OCI-LY7 (cell line): ENCODE results near the gene MRPL53. TPM values are rescaled to one million over a fixed set of nuclear protein-coding genes. Genes with fewer than 3 reads are reported as not detected.

Experiments
- BruUV-seq: library from RNA; stranded (reverse); fragments of 400-500 nt; replicated peaks from 2 replicates; lab custom pipeline; 2021; lab: Mats Ljungman, UMichigan
- CTCF ChIA-PET: fragments of 300-600 bp; sonication (Branson Sonifier 250); formaldehyde crosslinking; loops from one replicate; lab custom pipeline; 2022; ENCODE audit warnings: antibody characterized with exemption; ENCODE audit not compliant: unreplicated experiment; lab: Charles Lee
- POLR2A ChIA-PET: fragments of 300-600 bp; sonication (Branson Sonifier 250); formaldehyde crosslinking; loops from one replicate; lab custom pipeline; 2022; ENCODE audit warnings: antibody characterized with exemption; lab: Charles Lee
- DNase-seq: peaks from one replicate; pipeline ENCODE4 v3.0.0-alpha.2; 2015; ENCODE audit warnings: low spot score
- H2AFZ ChIP-seq: fragments of 200-600 bp; sonication (generic), shearing (Covaris generic); 2 replicates; pipeline ENCODE4 v1.6.1; 2014; ENCODE audit warnings: mild to moderate bottlenecking, antibody characterized with exemption, low read length, moderate library complexity
- H3K27ac ChIP-seq: fragments of 200-600 bp; sonication (generic); 2 replicates; pipeline ENCODE4 v1.5.1; 2014; ENCODE audit warnings: mixed run types, low read depth, mild to moderate bottlenecking, moderate library complexity, low read length, inconsistent platforms; ENCODE audit not compliant: poor library complexity, severe bottlenecking
- H3K36me3 ChIP-seq: fragments of 200-600 bp; sonication (generic); 2 replicates; pipeline ENCODE4 v1.6.1; 2014; ENCODE audit warnings: mild to moderate bottlenecking, antibody characterized with exemption, low read length, moderate library complexity, mixed read lengths; ENCODE audit not compliant: insufficient read depth
- H3K4me1 ChIP-seq: fragments of 200-600 bp; sonication (generic); 2 replicates; pipeline ENCODE4 v1.5.1; 2014; ENCODE audit warnings: mild to moderate bottlenecking, low read length; ENCODE audit not compliant: insufficient read depth, poor library complexity, severe bottlenecking
- H3K4me2 ChIP-seq: fragments of 200-600 bp; sonication (generic); 2 replicates; pipeline ENCODE4 v1.6.1; 2014; ENCODE audit warnings: mild to moderate bottlenecking, low read length
- H3K4me3 ChIP-seq: fragments of 200-600 bp; sonication (generic); 2 replicates; pipeline ENCODE4 v1.5.1; 2014; ENCODE audit warnings: mild to moderate bottlenecking, low read depth, low read length; ENCODE audit not compliant: poor library complexity, severe bottlenecking
- H3K79me2 ChIP-seq: fragments of 200-600 bp; sonication (generic); 2 replicates; pipeline ENCODE4 v1.6.1; 2016; ENCODE audit warnings: low read depth, mild to moderate bottlenecking, low read length, moderate library complexity, mixed read lengths; ENCODE audit not compliant: insufficient read depth
- H3K9me2 ChIP-seq: fragments of 200-600 bp; sonication (generic); 2 replicates; pipeline ENCODE4 v1.6.1; 2016; ENCODE audit warnings: mild to moderate bottlenecking, low read length, mixed read lengths; ENCODE audit not compliant: insufficient read depth
- H3K9me3 ChIP-seq: fragments of 200-600 bp; sonication (generic); 2 replicates; pipeline ENCODE4 v1.6.1; 2014; ENCODE audit warnings: mild to moderate bottlenecking, mixed run types, low read length, mixed read lengths
- H4K20me1 ChIP-seq: fragments of 200-600 bp; sonication (generic); 2 replicates; pipeline ENCODE4 v1.6.1; 2014; ENCODE audit warnings: mild to moderate bottlenecking, antibody characterized with exemption, low read length, moderate library complexity, mixed read lengths; ENCODE audit not compliant: insufficient read depth
- CTCF ChIP-seq: fragments of 200-600 bp; sonication (generic); conservative IDR thresholded peaks from 2 replicates; pipeline ENCODE4 v1.5.1; 2014; ENCODE audit warnings: mild to moderate bottlenecking, antibody characterized with exemption, low read length, moderate library complexity, mixed read lengths
- EZH2phosphoT487 ChIP-seq: fragments of 200-600 bp; sonication (generic); IDR thresholded peaks from 2 replicates; pipeline ENCODE4 v1.6.1; 2018; ENCODE audit warnings: low read depth, borderline replicate concordance, mild to moderate bottlenecking, mixed run types, antibody characterized with exemption, low read length, moderate library complexity, mixed read lengths
- intact Hi-C: fragments of 100-400 bp; cut with micrococcal nuclease; formaldehyde crosslinking; loops from one replicate; pipeline ENCODE4 v1.10.0; 2022; ENCODE audit not compliant: unreplicated experiment
- total RNA-seq, 2 experiments: library from RNA; depleted of rRNA in 1 of 2; stranded (reverse); fragments of >200 nt in 1 of 2; shearing (Covaris generic) in 1 of 2; gene quantifications; 2 replicates each; pipeline ENCODE4 v1.2.3, GENCODE V29; 2014 to 2022

Gene MRPL53
- total RNA-seq, 2 experiments from 2014 or later, result 85.7 to 102 TPM

DNA sequence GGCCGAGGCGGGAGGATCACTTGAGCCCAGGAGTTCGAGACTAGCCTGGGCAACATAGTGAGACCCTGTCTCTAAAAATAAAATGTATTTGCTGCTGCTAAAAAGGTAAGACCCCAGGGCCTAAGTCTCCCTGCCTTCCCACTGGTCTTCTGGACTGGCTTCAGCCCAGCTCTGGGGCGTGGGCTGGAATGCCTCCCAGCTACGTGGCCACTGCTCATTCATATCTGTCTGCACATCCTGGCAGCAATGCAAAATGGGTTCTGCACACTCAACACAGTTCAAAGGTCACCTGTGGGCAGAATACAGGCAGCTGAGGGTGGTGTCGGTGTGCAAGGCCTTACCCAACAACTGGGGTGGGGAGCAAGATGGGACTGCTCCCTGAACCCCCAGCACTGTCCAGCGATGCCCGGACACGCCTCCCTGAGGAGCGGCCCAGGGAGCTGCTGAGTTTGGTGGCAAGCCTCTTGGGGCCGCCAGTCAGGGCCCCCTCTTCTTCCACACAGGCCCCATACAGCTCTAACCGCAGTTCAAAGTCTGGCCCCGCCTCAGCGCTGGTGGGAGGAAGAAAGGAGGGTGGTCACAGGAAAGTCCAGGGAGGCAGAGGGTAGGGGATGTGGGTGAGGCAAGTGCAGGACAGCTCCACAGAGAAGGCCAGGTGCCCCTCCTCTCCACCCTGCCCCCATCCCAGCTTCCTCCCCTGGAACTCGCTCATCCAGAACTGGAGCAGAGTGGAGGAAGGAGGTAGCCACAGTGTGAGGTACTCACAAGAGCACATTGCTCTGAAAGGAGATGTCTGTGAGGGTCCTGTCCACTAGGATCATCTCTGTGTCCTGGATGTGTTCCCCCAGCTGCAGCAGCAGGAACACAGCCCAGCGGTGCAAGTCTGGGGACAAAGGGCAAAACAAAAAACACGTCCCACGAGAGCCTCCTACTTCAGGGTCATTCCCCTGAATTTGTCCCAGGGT is 42.7 kb downstream of the MRPL53 start:
- no TSS peak for BruUV-seq

GRCh38 chr2:74428675-74429074 is 43.8 kb downstream of the MRPL53 start:
- TF ChIP-seq CTCF (no peak), EZH2phosphoT487 (no peak)
- Histone ChIP-seq H3K9me2 (no peaks in the 10 kb centered on the region), H3K9me3 (no peaks in the 10 kb centered on the region), H3K36me3 (peaks cover 7% of the 10 kb centered on the region; the same call in 1 of the 2 replicates), H3K79me2 (no peaks in the 10 kb centered on the region), H3K4me1 (no peaks in the 10 kb centered on the region), H3K27ac (no peak overlapping the region), H4K20me1 (no peaks in the 10 kb centered on the region), H3K4me3 (no peak overlapping the region), H3K4me2 (no peak overlapping the region), H2AFZ (no peak overlapping the region)
- no peak for DNase-seq
- intact Hi-C loops, result no loop called here
- no TSS peak for BruUV-seq
- CTCF ChIA-PET, result no interaction called here
- POLR2A ChIA-PET, result interaction anchor here (1.0 kb wide), 1 partner anchor 29 kb away, joined by 4 read pairs; no protein-coding TSS in a partner anchor

More for the DNA sequence above, 42.7 kb downstream of the MRPL53 start:
- Histone ChIP-seq H3K4me3 (no peak overlapping the region), H3K36me3 (peaks cover 3% of the 10 kb centered on the region; the same call in 1 of the 2 replicates), H4K20me1 (no peaks in the 10 kb centered on the region), H3K79me2 (no peaks in the 10 kb centered on the region), H3K9me2 (no peaks in the 10 kb centered on the region), H3K4me2 (no peak overlapping the region), H3K4me1 (no peaks in the 10 kb centered on the region), H2AFZ (no peak overlapping the region), H3K9me3 (no peaks in the 10 kb centered on the region), H3K27ac (no peak overlapping the region)
- intact Hi-C loops, result no loop called here
- ChIA-PET POLR2A (interaction anchor here (0.6 to 1.0 kb wide), 3 partner anchors 27 to 37 kb away, joined by 3 to 4 read pairs (median 3); no protein-coding TSS in a partner anchor), CTCF (no interaction called here)
- DNase-seq, result no peak
- no peak for TF ChIP-seq EZH2phosphoT487
- no peak for TF ChIP-seq CTCF
